GM23338 (cell line): ENCODE data around the gene PFKFB3. TPM values are rescaled to one million over a fixed set of nuclear protein-coding genes. Genes with fewer than 3 reads are reported as not detected.

Source experiments
- ATAC-seq: fragments of 200-7000 bp; cut with Tn5 transposase; 3 replicates; pipeline ENCODE4 v1.9.1; 2020
- DNase-seq: peaks from one replicate; pipeline ENCODE4 v3.0.0-alpha.2; 2015; ENCODE audit warnings: low spot score
- H2AFZ ChIP-seq: fragments of 200-600 bp; sonication (generic); 2 replicates; pipeline ENCODE4 v1.8.0; 2016; ENCODE audit warnings: antibody characterized with exemption, mild to moderate bottlenecking, moderate library complexity
- H3F3A ChIP-seq: fragments of 200-600 bp; sonication (generic); replicated peaks from 2 replicates; pipeline ENCODE4 v1.8.0; 2017; ENCODE audit warnings: antibody characterized with exemption, mixed run types, low read depth
- H3K27ac ChIP-seq: fragments of 200-600 bp; sonication (generic); 2 replicates; pipeline ENCODE4 v1.6.1; 2016; ENCODE audit warnings: low read depth
- H3K27me3 ChIP-seq: fragments of 200-600 bp; sonication (generic); 2 replicates; pipeline ENCODE4 v1.8.0; 2016; ENCODE audit warnings: mild to moderate bottlenecking, mixed run types, moderate library complexity; ENCODE audit not compliant: insufficient read depth
- H3K36me3 ChIP-seq: fragments of 200-600 bp; sonication (generic); 2 replicates; pipeline ENCODE4 v1.8.0; 2016; ENCODE audit warnings: mild to moderate bottlenecking; ENCODE audit not compliant: insufficient read depth
- H3K4me1 ChIP-seq: fragments of 200-600 bp; sonication (generic); 2 replicates; pipeline ENCODE4 v1.8.0; 2016; ENCODE audit warnings: mild to moderate bottlenecking, moderate library complexity; ENCODE audit not compliant: insufficient read depth
- H3K4me2 ChIP-seq: fragments of 200-600 bp; sonication (generic); 2 replicates; pipeline ENCODE4 v1.7.1; 2017; ENCODE audit warnings: mixed run types
- H3K4me3 ChIP-seq: fragments of 200-600 bp; sonication (generic); 2 replicates; pipeline ENCODE4 v1.6.1; 2016; ENCODE audit warnings: mixed run types
- H3K79me2 ChIP-seq: fragments of 200-600 bp; sonication (generic); replicated peaks from 2 replicates; pipeline ENCODE4 v1.8.0; 2017; ENCODE audit warnings: mild to moderate bottlenecking; ENCODE audit not compliant: insufficient read depth
- H3K9me2 ChIP-seq: fragments of 200-600 bp; sonication (generic); 2 replicates; pipeline ENCODE4 v1.8.0; 2017; ENCODE audit not compliant: insufficient read depth
- H4K20me1 ChIP-seq: fragments of 200-600 bp; sonication (generic); replicated peaks from 2 replicates; pipeline ENCODE4 v1.8.0; 2017; ENCODE audit warnings: mild to moderate bottlenecking; ENCODE audit not compliant: insufficient read depth
- H3K27ac Mint-ChIP-seq: 2 replicates; pipeline ENCODE4 v1.8.0; 2020; ENCODE audit warnings: inconsistent platforms, mild to moderate bottlenecking, moderate library complexity, mixed read lengths
- H3K27me3 Mint-ChIP-seq: 3 replicates; pipeline ENCODE4 v1.8.0; 2022; ENCODE audit warnings: low read depth, mild to moderate bottlenecking, moderate library complexity, mixed read lengths, inconsistent platforms; ENCODE audit not compliant: insufficient read depth, poor library complexity
- H3K36me3 Mint-ChIP-seq: 3 replicates; pipeline ENCODE4 v1.8.0; 2021; ENCODE audit warnings: low read depth, mild to moderate bottlenecking, inconsistent platforms, moderate library complexity, mixed read lengths
- H3K4me1 Mint-ChIP-seq: 3 replicates; pipeline ENCODE4 v1.8.0; 2020; ENCODE audit warnings: mild to moderate bottlenecking, inconsistent platforms, mixed read lengths
- H3K4me3 Mint-ChIP-seq: 3 replicates; pipeline ENCODE4 v1.8.0; 2021; ENCODE audit warnings: moderate library complexity, mild to moderate bottlenecking, inconsistent platforms, mixed read lengths
- H3K9me3 Mint-ChIP-seq: 3 replicates; pipeline ENCODE4 v1.8.0; 2020; ENCODE audit warnings: moderate library complexity, mild to moderate bottlenecking, inconsistent platforms, mixed read lengths
- CREB1 ChIP-seq: fragments of 250-450 bp; sonication (Bioruptor Pico); IDR thresholded peaks from 2 replicates; pipeline ENCODE4 v1.5.0; 2020; ENCODE audit warnings: low read depth, mild to moderate bottlenecking, moderate library complexity
- ETS1 ChIP-seq: IDR thresholded peaks from 2 replicates; pipeline ENCODE4 v1.6.1; 2016; ENCODE audit warnings: antibody characterized with exemption
- EZH2 ChIP-seq: fragments of 200-600 bp; sonication (generic); IDR thresholded peaks from one replicate; pipeline ENCODE4 v1.8.0; 2017; ENCODE audit warnings: antibody characterized with exemption, mild to moderate bottlenecking, low read depth; ENCODE audit not compliant: unreplicated experiment
- EZH2phosphoT487 ChIP-seq: fragments of 200-600 bp; sonication (generic); IDR thresholded peaks from one replicate; pipeline ENCODE4 v1.8.1; 2018; ENCODE audit warnings: antibody characterized with exemption; ENCODE audit not compliant: unreplicated experiment
- JUNB ChIP-seq: IDR thresholded peaks from one replicate; pipeline ENCODE4 v1.6.1; 2016; ENCODE audit warnings: antibody characterized with exemption; ENCODE audit not compliant: unreplicated experiment
- NANOG ChIP-seq: IDR thresholded peaks from 2 replicates; pipeline ENCODE4 v1.6.1; 2016; ENCODE audit warnings: antibody characterized with exemption, borderline replicate concordance
- POLR2AphosphoS5 ChIP-seq: IDR thresholded peaks from 2 replicates; pipeline ENCODE4 v1.6.1; 2016; ENCODE audit warnings: antibody characterized with exemption, low read depth
- STAT1 ChIP-seq: IDR thresholded peaks from one replicate; pipeline ENCODE4 v1.6.1; 2016; ENCODE audit warnings: antibody characterized with exemption; ENCODE audit not compliant: unreplicated experiment
- ZNF114 ChIP-seq: fragments of 250-450 bp; sonication (Bioruptor Pico); IDR thresholded peaks from 2 replicates; pipeline ENCODE4 v1.5.0; 2020; ENCODE audit warnings: mild to moderate bottlenecking, moderate library complexity
- ZNF331 ChIP-seq: fragments of 250-450 bp; sonication (Bioruptor Pico); IDR thresholded peaks from 2 replicates; pipeline ENCODE4 v1.5.0; 2020; ENCODE audit warnings: low read depth, mild to moderate bottlenecking, moderate library complexity
- polyA plus RNA-seq: library from polyadenylated mRNA; unstranded; fragments of >200 nt; fragmentation: Nextera tagmentation; extraction: Ambion mirVana; gene quantifications from 2 replicates; pipeline ENCODE4 v1.2.1, GENCODE V29; 2016
- total RNA-seq: library from RNA; depleted of rRNA; stranded (reverse); fragments of >200 nt; shearing (Covaris generic); gene quantifications from 2 replicates; pipeline ENCODE4 v1.2.3, GENCODE V29; 2014
- TF ChIP-seq, protein P1 (sequence below): IDR thresholded peaks from one replicate; pipeline ENCODE4 v1.6.1; 2018; ENCODE audit warnings: antibody characterized with exemption; ENCODE audit not compliant: unreplicated experiment
- TF ChIP-seq, protein P2 (sequence below): fragments of 250-450 bp; sonication (Bioruptor Pico); IDR thresholded peaks from 2 replicates; pipeline ENCODE4 v1.5.0; 2020; ENCODE audit warnings: mild to moderate bottlenecking, moderate library complexity
- TF ChIP-seq, protein P3 (sequence below), 2 experiments: fragments of 200-600 bp in 1 of 2; sonication (generic) in 1 of 2; conservative IDR thresholded peaks; 2 replicates each; pipeline versions ENCODE4 v1.5.1 to v1.6.1; 2016 to 2017; ENCODE audit warnings: antibody characterized with exemption in 2 of 2, low read depth in 2 of 2, mild to moderate bottlenecking in 2 of 2, moderate library complexity in 1 of 2

The PFKFB3 gene
- total and polyA plus RNA-seq, 2 experiments from 2014 or later: 9.5 to 26.8 TPM

GRCh38 chr10:6297951-6298381, 95.2 kb downstream of the PFKFB3 start (continued):
- TF ChIP-seq EZH2 (no peak), STAT1 (no peak), NANOG (no peak), POLR2AphosphoS5 (no peak), ZNF114 (CRISPR knock-in tag) (no peak)

- Histone ChIP-seq H3K79me2 (no peaks in the 10 kb centered on the region), H3K36me3 (no peaks in the 10 kb centered on the region), H3K4me1 (no peaks in the 10 kb centered on the region), H3K4me3 (no peak overlapping the region), H2AFZ (no peak overlapping the region), H3K4me2 (no peak overlapping the region), H3K27ac (no peak overlapping the region), H3F3A (no peaks in the 10 kb centered on the region), H4K20me1 (no peaks in the 10 kb centered on the region), H3K27me3 (no peaks in the 10 kb centered on the region), H3K9me2 (peaks cover 5% of the 10 kb centered on the region; the same call in 1 of the 2 replicates)
- no peak for ATAC-seq
- H3K4me1 Mint-ChIP-seq: peaks cover 3% of the 10 kb centered on the region; the same call in 1 of the 3 replicates
- H3K27me3 Mint-ChIP-seq: no peaks in the 10 kb centered on the region
- DNase-seq: no peak
- H3K36me3 Mint-ChIP-seq: no peaks in the 10 kb centered on the region
- H3K9me3 Mint-ChIP-seq: no peaks in the 10 kb centered on the region; the same call in 2 of the 3 replicates
- H3K4me3 Mint-ChIP-seq: no peak overlapping the region
- TF ChIP-seq EZH2phosphoT487 (no peak), JUNB (no peak), POLR2AphosphoS5 (no peak), ZNF331 (CRISPR knock-in tag) (no peak), CREB1 (CRISPR knock-in tag) (no peak), ETS1 (no peak), EZH2 (no peak)
- TF ChIP-seq, protein P1, sequence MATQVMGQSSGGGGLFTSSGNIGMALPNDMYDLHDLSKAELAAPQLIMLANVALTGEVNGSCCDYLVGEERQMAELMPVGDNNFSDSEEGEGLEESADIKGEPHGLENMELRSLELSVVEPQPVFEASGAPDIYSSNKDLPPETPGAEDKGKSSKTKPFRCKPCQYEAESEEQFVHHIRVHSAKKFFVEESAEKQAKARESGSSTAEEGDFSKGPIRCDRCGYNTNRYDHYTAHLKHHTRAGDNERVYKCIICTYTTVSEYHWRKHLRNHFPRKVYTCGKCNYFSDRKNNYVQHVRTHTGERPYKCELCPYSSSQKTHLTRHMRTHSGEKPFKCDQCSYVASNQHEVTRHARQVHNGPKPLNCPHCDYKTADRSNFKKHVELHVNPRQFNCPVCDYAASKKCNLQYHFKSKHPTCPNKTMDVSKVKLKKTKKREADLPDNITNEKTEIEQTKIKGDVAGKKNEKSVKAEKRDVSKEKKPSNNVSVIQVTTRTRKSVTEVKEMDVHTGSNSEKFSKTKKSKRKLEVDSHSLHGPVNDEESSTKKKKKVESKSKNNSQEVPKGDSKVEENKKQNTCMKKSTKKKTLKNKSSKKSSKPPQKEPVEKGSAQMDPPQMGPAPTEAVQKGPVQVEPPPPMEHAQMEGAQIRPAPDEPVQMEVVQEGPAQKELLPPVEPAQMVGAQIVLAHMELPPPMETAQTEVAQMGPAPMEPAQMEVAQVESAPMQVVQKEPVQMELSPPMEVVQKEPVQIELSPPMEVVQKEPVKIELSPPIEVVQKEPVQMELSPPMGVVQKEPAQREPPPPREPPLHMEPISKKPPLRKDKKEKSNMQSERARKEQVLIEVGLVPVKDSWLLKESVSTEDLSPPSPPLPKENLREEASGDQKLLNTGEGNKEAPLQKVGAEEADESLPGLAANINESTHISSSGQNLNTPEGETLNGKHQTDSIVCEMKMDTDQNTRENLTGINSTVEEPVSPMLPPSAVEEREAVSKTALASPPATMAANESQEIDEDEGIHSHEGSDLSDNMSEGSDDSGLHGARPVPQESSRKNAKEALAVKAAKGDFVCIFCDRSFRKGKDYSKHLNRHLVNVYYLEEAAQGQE: no peak
- TF ChIP-seq, protein P2, sequence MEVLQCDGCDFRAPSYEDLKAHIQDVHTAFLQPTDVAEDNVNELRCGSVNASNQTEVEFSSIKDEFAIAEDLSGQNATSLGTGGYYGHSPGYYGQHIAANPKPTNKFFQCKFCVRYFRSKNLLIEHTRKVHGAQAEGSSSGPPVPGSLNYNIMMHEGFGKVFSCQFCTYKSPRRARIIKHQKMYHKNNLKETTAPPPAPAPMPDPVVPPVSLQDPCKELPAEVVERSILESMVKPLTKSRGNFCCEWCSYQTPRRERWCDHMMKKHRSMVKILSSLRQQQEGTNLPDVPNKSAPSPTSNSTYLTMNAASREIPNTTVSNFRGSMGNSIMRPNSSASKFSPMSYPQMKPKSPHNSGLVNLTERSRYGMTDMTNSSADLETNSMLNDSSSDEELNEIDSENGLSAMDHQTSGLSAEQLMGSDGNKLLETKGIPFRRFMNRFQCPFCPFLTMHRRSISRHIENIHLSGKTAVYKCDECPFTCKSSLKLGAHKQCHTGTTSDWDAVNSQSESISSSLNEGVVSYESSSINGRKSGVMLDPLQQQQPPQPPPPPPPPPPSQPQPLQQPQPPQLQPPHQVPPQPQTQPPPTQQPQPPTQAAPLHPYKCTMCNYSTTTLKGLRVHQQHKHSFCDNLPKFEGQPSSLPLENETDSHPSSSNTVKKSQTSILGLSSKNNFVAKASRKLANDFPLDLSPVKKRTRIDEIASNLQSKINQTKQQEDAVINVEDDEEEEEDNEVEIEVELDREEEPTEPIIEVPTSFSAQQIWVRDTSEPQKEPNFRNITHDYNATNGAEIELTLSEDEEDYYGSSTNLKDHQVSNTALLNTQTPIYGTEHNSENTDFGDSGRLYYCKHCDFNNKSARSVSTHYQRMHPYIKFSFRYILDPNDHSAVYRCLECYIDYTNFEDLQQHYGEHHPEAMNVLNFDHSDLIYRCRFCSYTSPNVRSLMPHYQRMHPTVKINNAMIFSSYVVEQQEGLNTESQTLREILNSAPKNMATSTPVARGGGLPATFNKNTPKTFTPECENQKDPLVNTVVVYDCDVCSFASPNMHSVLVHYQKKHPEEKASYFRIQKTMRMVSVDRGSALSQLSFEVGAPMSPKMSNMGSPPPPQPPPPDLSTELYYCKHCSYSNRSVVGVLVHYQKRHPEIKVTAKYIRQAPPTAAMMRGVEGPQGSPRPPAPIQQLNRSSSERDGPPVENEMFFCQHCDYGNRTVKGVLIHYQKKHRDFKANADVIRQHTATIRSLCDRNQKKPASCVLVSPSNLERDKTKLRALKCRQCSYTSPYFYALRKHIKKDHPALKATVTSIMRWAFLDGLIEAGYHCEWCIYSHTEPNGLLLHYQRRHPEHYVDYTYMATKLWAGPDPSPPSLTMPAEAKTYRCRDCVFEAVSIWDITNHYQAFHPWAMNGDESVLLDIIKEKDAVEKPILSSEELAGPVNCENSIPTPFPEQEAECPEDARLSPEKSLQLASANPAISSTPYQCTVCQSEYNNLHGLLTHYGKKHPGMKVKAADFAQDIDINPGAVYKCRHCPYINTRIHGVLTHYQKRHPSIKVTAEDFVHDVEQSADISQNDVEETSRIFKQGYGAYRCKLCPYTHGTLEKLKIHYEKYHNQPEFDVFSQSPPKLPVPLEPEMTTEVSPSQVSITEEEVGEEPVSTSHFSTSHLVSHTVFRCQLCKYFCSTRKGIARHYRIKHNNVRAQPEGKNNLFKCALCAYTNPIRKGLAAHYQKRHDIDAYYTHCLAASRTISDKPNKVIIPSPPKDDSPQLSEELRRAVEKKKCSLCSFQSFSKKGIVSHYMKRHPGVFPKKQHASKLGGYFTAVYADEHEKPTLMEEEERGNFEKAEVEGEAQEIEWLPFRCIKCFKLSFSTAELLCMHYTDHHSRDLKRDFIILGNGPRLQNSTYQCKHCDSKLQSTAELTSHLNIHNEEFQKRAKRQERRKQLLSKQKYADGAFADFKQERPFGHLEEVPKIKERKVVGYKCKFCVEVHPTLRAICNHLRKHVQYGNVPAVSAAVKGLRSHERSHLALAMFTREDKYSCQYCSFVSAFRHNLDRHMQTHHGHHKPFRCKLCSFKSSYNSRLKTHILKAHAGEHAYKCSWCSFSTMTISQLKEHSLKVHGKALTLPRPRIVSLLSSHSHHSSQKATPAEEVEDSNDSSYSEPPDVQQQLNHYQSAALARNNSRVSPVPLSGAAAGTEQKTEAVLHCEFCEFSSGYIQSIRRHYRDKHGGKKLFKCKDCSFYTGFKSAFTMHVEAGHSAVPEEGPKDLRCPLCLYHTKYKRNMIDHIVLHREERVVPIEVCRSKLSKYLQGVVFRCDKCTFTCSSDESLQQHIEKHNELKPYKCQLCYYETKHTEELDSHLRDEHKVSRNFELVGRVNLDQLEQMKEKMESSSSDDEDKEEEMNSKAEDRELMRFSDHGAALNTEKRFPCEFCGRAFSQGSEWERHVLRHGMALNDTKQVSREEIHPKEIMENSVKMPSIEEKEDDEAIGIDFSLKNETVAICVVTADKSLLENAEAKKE: no peak
- TF ChIP-seq, protein P3, sequence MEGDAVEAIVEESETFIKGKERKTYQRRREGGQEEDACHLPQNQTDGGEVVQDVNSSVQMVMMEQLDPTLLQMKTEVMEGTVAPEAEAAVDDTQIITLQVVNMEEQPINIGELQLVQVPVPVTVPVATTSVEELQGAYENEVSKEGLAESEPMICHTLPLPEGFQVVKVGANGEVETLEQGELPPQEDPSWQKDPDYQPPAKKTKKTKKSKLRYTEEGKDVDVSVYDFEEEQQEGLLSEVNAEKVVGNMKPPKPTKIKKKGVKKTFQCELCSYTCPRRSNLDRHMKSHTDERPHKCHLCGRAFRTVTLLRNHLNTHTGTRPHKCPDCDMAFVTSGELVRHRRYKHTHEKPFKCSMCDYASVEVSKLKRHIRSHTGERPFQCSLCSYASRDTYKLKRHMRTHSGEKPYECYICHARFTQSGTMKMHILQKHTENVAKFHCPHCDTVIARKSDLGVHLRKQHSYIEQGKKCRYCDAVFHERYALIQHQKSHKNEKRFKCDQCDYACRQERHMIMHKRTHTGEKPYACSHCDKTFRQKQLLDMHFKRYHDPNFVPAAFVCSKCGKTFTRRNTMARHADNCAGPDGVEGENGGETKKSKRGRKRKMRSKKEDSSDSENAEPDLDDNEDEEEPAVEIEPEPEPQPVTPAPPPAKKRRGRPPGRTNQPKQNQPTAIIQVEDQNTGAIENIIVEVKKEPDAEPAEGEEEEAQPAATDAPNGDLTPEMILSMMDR (conservative IDR thresholded peaks at IDR 0.05; ENCODE audit: low read depth in 2 of 2): no peak
- no peak overlapping the region for H3K27ac Mint-ChIP-seq
These were observed 95.7 kb downstream of the PFKFB3 start for GRCh38 chr10:6298428-6298827.
